ENCODE data around the gene BAK1.
"Not testable (repeated sequence)": the region's sequence is repeated elsewhere in the genome, so short reads cannot be mapped to it uniquely, and the experiment has no call there.

BAK1 gene

DNA sequence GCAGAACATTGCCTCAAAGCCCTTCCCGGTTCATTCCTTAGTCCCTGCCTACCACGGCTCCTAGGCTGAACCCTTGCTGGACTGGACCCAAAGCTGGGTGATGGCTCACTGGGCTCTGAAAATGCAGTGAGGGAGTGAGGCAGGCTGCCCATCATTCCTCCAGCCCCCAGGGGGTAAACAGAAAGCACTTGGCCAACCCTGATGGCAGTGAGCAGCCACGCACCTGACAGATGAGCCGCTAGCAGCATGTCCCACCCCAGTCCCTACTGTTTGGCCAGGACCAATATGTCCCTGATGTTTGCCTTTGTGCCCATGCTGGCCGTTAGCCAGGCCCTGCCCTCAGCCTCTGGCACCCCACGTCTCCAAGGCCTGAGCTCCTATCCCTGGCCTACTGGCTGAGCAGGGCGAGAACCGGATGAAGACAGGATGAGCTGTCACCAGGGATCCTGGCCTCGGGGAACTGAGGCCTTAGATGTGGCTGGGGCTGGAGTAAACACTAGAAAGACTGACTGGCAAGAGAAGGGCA lies 19.4 kb upstream of the BAK1 start:
- H3K4me3 ChIP-seq (ENCODE audit: low read depth, low read length): no peak overlapping the region
- TF ChIP-seq, protein P1, sequence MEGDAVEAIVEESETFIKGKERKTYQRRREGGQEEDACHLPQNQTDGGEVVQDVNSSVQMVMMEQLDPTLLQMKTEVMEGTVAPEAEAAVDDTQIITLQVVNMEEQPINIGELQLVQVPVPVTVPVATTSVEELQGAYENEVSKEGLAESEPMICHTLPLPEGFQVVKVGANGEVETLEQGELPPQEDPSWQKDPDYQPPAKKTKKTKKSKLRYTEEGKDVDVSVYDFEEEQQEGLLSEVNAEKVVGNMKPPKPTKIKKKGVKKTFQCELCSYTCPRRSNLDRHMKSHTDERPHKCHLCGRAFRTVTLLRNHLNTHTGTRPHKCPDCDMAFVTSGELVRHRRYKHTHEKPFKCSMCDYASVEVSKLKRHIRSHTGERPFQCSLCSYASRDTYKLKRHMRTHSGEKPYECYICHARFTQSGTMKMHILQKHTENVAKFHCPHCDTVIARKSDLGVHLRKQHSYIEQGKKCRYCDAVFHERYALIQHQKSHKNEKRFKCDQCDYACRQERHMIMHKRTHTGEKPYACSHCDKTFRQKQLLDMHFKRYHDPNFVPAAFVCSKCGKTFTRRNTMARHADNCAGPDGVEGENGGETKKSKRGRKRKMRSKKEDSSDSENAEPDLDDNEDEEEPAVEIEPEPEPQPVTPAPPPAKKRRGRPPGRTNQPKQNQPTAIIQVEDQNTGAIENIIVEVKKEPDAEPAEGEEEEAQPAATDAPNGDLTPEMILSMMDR (IDR thresholded peaks at IDR 0.05; ENCODE audit: borderline replicate concordance, insufficient read depth, low read depth, low read length): no peak

DNA sequence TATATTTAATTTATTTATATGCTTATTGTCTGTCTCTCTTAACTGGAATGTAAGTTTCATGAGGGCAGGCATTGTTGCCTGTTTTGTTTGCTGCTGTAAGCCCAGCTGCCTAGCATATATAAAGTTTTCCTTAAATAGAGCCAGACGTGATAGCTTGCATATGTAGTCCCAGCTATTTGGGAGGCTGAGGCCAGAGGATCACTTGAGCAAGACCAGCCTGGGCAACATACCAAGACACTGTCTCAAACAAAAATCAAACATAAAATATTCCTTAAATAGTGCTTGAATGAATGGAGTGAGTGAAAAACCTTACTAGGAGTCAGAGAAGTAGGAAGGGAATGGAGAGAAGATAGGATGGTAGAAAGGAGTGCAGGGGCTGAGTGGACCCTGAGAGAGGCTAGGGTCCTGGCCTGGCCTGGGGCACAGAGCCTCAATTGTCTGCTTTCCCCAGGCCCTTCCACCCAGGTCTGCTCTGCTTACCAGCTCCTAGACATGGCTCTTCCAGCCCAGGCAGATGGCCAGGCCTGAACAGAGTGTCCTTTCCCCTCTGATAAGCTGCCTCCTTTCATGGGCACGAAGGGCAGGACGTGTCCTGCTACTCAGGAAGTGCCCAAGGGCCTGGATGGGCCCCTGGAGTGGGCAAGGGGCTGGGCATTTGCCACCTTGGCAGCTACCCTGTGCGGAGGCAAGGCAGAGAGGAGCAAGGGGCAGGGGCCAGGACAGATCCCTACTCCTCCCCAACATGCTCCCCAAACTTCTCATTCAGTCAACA lies 17.7 kb upstream of the BAK1 start:
- H3K4me3 ChIP-seq (ENCODE audit: low read depth, low read length): no peak overlapping the region
- TF ChIP-seq, protein P1 (IDR thresholded peaks at IDR 0.05; ENCODE audit: borderline replicate concordance, insufficient read depth, low read depth, low read length): no peak

DNA sequence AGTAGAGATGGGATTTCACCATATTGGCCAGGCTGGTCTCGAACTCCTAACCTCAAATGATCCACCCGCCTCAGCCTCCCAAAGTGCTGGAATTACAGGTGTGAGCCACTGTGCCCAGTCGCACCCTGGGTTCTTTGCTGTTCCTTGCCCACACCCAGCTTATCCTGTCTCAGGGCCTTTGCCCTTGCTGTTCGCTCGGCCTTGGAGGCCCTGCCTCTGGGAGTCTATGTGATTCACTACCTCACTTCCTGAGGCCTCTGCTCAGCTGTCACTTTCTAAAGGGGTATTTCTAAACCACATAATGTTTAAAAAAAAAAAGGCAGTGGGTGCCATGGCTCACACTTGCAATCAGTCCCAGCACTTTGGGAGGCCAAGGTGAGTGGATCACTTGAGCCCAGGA lies 16.8 kb upstream of the BAK1 start:
- not testable (repeated sequence) for H3K4me3 ChIP-seq (ENCODE audit: low read depth, low read length)

DNA sequence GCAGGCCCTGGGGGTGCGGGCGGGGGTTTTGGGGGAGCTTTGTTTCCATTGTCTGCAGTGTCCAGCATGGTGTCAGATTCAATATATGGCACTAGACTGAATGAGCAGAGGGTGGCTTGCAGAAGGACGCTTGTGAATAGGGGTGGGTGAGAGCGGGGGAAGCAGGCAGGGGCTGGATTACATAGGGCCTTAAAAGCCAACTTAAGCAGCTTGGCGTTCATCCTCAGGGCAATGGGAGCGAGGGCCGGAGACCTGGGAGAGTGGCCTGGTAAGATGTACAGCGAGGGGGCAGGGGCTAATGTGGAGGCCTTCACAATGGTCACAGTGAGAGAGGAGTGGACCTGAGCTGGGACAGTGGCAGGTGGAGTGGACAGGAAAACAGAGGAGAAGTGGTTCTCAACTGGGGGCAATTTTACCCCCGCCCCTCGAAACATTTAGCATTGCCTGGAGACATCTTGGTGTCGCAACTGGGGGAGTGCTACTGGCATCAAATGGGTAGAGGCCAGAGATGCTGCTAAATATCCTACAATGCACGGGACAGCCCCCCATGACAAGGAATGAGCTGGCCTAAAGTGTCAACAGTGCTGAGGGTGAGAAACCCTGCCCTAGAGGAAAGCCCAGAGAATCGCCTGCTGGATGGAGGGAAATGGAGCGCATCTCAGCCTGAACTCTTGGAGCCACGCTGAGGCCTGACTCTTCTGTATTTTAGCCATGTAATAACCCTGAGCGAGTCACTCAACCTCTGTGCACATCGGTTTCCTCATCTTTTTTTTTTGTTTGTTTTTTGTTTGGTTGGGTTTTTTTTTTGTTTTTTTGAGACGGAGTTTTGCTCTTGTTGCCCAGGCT lies 15.1 kb upstream of the BAK1 start:
- H3K4me3 ChIP-seq (ENCODE audit: low read depth, low read length): no peak overlapping the region
- TF ChIP-seq, protein P1 (IDR thresholded peaks at IDR 0.05; ENCODE audit: borderline replicate concordance, insufficient read depth, low read depth, low read length): no peak

DNA sequence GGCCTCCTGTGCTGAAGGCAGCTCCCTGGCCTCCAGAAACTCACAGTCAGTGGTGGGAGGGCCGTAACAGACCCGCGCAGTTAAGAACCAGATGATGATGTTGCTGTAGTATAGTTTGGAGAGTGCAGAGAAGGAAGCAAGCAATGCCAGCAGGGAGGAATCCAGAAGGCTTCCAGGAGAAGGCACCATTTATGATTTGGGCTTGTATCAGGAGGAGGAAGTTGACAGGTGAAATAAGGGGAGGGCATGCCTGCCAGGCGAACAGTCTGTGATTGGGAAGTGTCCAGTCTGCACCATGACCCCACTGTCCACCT lies 13.3 kb upstream of the BAK1 start:
- TF ChIP-seq, protein P1 (IDR thresholded peaks at IDR 0.05; ENCODE audit: borderline replicate concordance, insufficient read depth, low read depth, low read length): no peak
- peak overlapping the region; percentile 3 for H3K4me3 ChIP-seq (ENCODE audit: low read depth, low read length)

DNA sequence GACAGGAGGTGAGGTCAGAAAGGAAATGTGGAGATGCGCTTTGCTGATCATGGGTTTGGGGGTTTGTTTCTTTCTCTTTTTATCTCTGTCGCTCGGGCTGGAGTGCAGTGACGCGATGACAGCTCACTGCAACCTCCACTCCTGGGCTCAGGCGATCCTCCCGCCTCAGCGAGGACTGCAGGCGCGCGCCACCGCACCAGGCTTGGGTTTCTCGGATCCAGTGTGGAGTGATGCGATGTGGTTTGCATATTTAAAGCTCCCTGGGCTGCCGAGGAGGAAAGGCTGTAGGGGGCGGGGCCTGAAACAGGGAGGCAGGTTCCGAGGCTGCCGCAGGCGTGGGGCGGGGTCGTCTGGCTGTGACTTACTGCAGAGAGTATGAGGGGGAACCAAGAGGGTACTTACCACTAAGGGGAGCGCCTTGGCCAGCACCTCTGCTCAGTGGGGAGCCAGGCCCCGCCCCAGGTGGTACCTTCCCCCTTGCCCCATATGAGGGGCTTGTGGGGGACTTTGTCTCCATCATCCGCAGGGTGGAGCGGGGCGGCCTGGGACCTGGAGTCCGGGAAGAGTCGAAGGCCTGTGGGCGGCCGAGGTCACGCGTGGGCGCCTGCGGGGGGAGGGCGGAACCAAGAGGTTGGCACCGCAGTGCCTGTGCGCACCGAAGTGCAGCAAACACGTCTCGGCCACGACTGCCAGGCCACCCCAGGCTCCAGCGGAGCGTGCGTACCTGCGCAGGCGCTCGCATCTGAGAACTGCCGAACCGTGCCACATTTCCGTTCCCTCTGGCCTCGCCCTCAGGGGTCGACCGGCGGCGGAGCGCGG lies 12.7 kb upstream of the BAK1 start:
- TF ChIP-seq, protein P1 (IDR thresholded peaks at IDR 0.05; ENCODE audit: borderline replicate concordance, insufficient read depth, low read depth, low read length): no peak
- peak overlapping the region; percentile 18 for H3K4me3 ChIP-seq (ENCODE audit: low read depth, low read length)

DNA sequence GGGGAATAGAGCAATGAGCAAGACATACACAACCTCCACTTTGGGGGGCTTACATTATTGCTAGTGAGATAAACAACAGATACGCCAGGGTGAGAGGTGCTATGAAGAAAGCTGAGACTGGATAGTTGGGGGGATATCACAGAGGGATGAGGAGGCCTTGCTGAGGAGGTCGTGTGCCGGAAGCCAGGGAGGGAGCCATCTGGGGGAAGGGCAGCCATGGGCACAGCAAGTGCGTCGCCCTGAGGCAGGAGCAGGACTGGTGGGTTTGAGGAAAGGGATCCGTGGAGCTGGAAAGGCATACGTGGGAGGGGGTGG lies 12.2 kb upstream of the BAK1 start:
- no peak overlapping the region for H3K4me3 ChIP-seq (ENCODE audit: low read depth, low read length)
- TF ChIP-seq, protein P1 (IDR thresholded peaks at IDR 0.05; ENCODE audit: borderline replicate concordance, insufficient read depth, low read depth, low read length): no peak

Data from GM12875 (cell line).